Spleen (tissue), 7 donors: Measurements from ENCODE around the gene GJC1.

ENCODE experiments used
- POLR2A ChIP-seq, 3 donors: fragments of 450-650 bp; IDR thresholded peaks; one replicate each; pipeline ENCODE4 v1.5.1; 2017; ENCODE audit warnings: antibody characterized with exemption in 3 of 3, mild to moderate bottlenecking in 1 of 3
- POLR2AphosphoS5 ChIP-seq, 3 donors: sonication (generic); formaldehyde crosslinking; IDR thresholded peaks; one replicate each; pipeline ENCODE4 v1.5.1; 2017; ENCODE audit warnings: antibody characterized with exemption in 3 of 3
- TF ChIP-seq, protein P1 (sequence below), 11 experiments: fragments of 200-600 bp in 7 of 11; fragments of 450-650 bp in 4 of 11; sonication (generic) in 4 of 11; IDR thresholded peaks in 8 of 11; conservative IDR thresholded peaks in 3 of 11; 1 replicate in 7 of 11; 2 replicates in 4 of 11; pipeline versions ENCODE4 v1.4.0 to v1.8.0; 2016 to 2021; ENCODE audit warnings: antibody characterized with exemption in 11 of 11, inconsistent platforms in 4 of 11, mild to moderate bottlenecking in 1 of 11
- donor health status: DM: no; HTN: no; CAD: no; lungs with moderate emphysema.
- donor health status: DM: no; HTN: no; CAD: no.
- donor health status: DM: no; HTN: no; CAD: no.

- TF ChIP-seq, protein P1, sequence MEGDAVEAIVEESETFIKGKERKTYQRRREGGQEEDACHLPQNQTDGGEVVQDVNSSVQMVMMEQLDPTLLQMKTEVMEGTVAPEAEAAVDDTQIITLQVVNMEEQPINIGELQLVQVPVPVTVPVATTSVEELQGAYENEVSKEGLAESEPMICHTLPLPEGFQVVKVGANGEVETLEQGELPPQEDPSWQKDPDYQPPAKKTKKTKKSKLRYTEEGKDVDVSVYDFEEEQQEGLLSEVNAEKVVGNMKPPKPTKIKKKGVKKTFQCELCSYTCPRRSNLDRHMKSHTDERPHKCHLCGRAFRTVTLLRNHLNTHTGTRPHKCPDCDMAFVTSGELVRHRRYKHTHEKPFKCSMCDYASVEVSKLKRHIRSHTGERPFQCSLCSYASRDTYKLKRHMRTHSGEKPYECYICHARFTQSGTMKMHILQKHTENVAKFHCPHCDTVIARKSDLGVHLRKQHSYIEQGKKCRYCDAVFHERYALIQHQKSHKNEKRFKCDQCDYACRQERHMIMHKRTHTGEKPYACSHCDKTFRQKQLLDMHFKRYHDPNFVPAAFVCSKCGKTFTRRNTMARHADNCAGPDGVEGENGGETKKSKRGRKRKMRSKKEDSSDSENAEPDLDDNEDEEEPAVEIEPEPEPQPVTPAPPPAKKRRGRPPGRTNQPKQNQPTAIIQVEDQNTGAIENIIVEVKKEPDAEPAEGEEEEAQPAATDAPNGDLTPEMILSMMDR (IDR thresholded peaks at IDR 0.05 in 8 of 11, conservative IDR thresholded peaks at IDR 0.05 in 3 of 11), result no peak
- TF ChIP-seq POLR2AphosphoS5 (IDR thresholded peaks at IDR 0.05) (no peak), POLR2A (IDR thresholded peaks at IDR 0.05) (no peak)
Measured at GRCh38 chr17:44807817-44808155, 22.3 kb downstream of the GJC1 start.
